B cell (primary cell): ENCODE measurements around the gene BUB1. TPM values are rescaled to one million over a fixed set of nuclear protein-coding genes. Genes with fewer than 3 reads are reported as not detected.

ENCODE experiments used
- ATAC-seq: fragments of 200-7000 bp; cut with Tn5 transposase; one replicate; pipeline ENCODE4 v1.10.0; 2021; ENCODE audit warnings: low read depth, mild to moderate bottlenecking, moderate number of reproducible peaks, moderate library complexity
- CTCF ChIA-PET: fragments of 350-600 bp; sonication (Branson Sonifier 250); formaldehyde crosslinking; loops from one replicate; lab custom pipeline; 2021; ENCODE audit warnings: antibody characterized with exemption, inconsistent platforms; lab: Charles Lee
- POLR2A ChIA-PET: fragments of 350-600 bp; sonication (Branson Sonifier 250); formaldehyde crosslinking; loops from one replicate; lab custom pipeline; 2021; ENCODE audit warnings: antibody characterized with exemption; lab: Charles Lee
- DNase-seq: peaks from one replicate; pipeline ENCODE4 v3.0.0; 2013
- H2AFZ ChIP-seq: 2 replicates; pipeline ENCODE4 v1.6.1; 2012; ENCODE audit warnings: mild to moderate bottlenecking, low read depth, low read length; ENCODE audit not compliant: insufficient read depth, poor library complexity, severe bottlenecking
- H3K27ac ChIP-seq, 2 donors: 1 replicate in 1 of 2; 2 replicates in 1 of 2; pipeline ENCODE4 v1.5.1; 2012 to 2013; ENCODE audit warnings: low read length in 2 of 2, mild to moderate bottlenecking in 2 of 2, moderate library complexity in 1 of 2
- H3K27me3 ChIP-seq, 4 experiments: fragments of 200-600 bp in 1 of 4; sonication (generic) in 1 of 4; replicated peaks in 1 of 4; 1 replicate in 2 of 4; 2 replicates in 2 of 4; pipeline versions ENCODE4 v1.6.1 to v1.7.0; 2013 to 2016; ENCODE audit warnings: low read length in 3 of 4, mild to moderate bottlenecking in 2 of 4, mixed read lengths in 1 of 4, moderate library complexity in 1 of 4; ENCODE audit not compliant: insufficient read depth in 4 of 4, control insufficient read depth in 3 of 4; ENCODE audit errors: control extremely low read depth in 1 of 4
- H3K36me3 ChIP-seq, 2 experiments: replicated peaks in 1 of 2; 1 replicate in 1 of 2; 2 replicates in 1 of 2; pipeline versions ENCODE4 v1.6.1 to v1.7.1; 2013; ENCODE audit warnings: low read length in 1 of 2; ENCODE audit not compliant: insufficient read depth in 2 of 2, control insufficient read depth in 1 of 2; ENCODE audit errors: control extremely low read depth in 1 of 2, extremely low read depth in 1 of 2
- H3K4me1 ChIP-seq, 2 donors: fragments of 200-600 bp in 1 of 2; sonication (generic) in 1 of 2; 1 replicate in 1 of 2; 2 replicates in 1 of 2; pipeline versions ENCODE4 v1.5.1 to v1.6.1; 2013 to 2017; ENCODE audit warnings: low read length in 2 of 2; ENCODE audit not compliant: control insufficient read depth in 2 of 2, insufficient read depth in 2 of 2
- H3K4me2 ChIP-seq: replicated peaks from 2 replicates; pipeline ENCODE3; 2012; ENCODE audit warnings: mild to moderate bottlenecking, low read depth, low read length; ENCODE audit not compliant: poor library complexity, severe bottlenecking
- H3K4me3 ChIP-seq, 5 experiments: fragments of 200-600 bp in 1 of 5; sonication (generic) in 1 of 5; 1 replicate in 3 of 5; 2 replicates in 2 of 5; pipeline versions ENCODE4 v1.5.1 to v1.7.0; 2011 to 2016; ENCODE audit warnings: low read length in 4 of 5, mild to moderate bottlenecking in 4 of 5, low read depth in 2 of 5, control low read depth in 1 of 5, moderate library complexity in 1 of 5; ENCODE audit not compliant: insufficient read depth in 1 of 5; ENCODE audit errors: control extremely low read depth in 1 of 5, extremely low read depth in 1 of 5
- H3K79me2 ChIP-seq: fragments of 200-600 bp; sonication (generic); one replicate; pipeline ENCODE4 v1.6.0; 2016; ENCODE audit warnings: low read length; ENCODE audit not compliant: control insufficient read depth, insufficient read depth
- H3K9ac ChIP-seq: fragments of 200-600 bp; sonication (generic); 2 replicates; pipeline ENCODE4 v1.6.1; 2017; ENCODE audit warnings: mild to moderate bottlenecking, low read length, moderate library complexity
- H3K9me3 ChIP-seq, 3 donors: one replicate each; pipeline versions ENCODE4 v1.6.1 to v1.7.1; 2013; ENCODE audit warnings: low read length in 2 of 3; ENCODE audit not compliant: control insufficient read depth in 2 of 3, insufficient read depth in 1 of 3; ENCODE audit errors: control extremely low read depth in 1 of 3
- H4K20me1 ChIP-seq: 2 replicates; pipeline ENCODE4 v1.6.0; 2012; ENCODE audit warnings: mild to moderate bottlenecking, low read length; ENCODE audit not compliant: insufficient read depth, control insufficient read depth, poor library complexity, severe bottlenecking
- H3K27ac Mint-ChIP-seq: one replicate; pipeline ENCODE4 v1.8.0; 2021; ENCODE audit warnings: mixed read lengths
- H3K27me3 Mint-ChIP-seq: one replicate; pipeline ENCODE4 v1.8.0; 2021; ENCODE audit warnings: mixed read lengths
- H3K4me1 Mint-ChIP-seq: one replicate; pipeline ENCODE4 v1.8.0; 2021; ENCODE audit warnings: mixed read lengths
- H3K4me3 Mint-ChIP-seq: one replicate; pipeline ENCODE4 v1.8.0; 2021; ENCODE audit warnings: mixed read lengths
- H3K9me3 Mint-ChIP-seq: one replicate; pipeline ENCODE4 v1.8.0; 2022; ENCODE audit warnings: mixed read lengths; ENCODE audit not compliant: insufficient read depth
- CTCF ChIP-seq: fragments of 200-600 bp; IDR thresholded peaks from one replicate; pipeline ENCODE4 v1.8.0; 2022; ENCODE audit warnings: antibody characterized with exemption, mild to moderate bottlenecking
- EZH2 ChIP-seq: IDR thresholded peaks from 2 replicates; pipeline ENCODE4 v1.6.1; 2012; ENCODE audit warnings: borderline replicate concordance, low read depth, mild to moderate bottlenecking, moderate library complexity, low read length; ENCODE audit not compliant: insufficient read depth, poor library complexity, severe bottlenecking
- WGBS: methylation state at CpG from one replicate; pipeline ENCODE4 v1.1.5; 2013; ENCODE audit warnings: missing lambda C conversion rate; ENCODE audit not compliant: insufficient coverage; 5-methylcytosine and 5-hydroxymethylcytosine counted together
- intact Hi-C: fragments of 100-400 bp; cut with micrococcal nuclease; formaldehyde crosslinking; loops from one replicate; pipeline ENCODE4 v1.10.0; 2022
- polyA plus RNA-seq: library from polyadenylated mRNA; depleted of rRNA; stranded (reverse); fragments of >200 nt; gene quantifications from 2 replicates; pipeline ENCODE4 v1.2.3, GENCODE V29; 2012
- total RNA-seq, 2 donors: library from RNA; stranded (reverse); fragments of 120-200 nt in 1 of 2; gene quantifications; 1 replicate in 1 of 2; 2 replicates in 1 of 2; pipeline versions ENCODE4 v1.2.3 to v1.2.4, GENCODE V29; 2013 to 2022

BUB1 gene
- total and polyA plus RNA-seq, 2 donors (not counting 1 experiment from before 2014, with no cell fraction given): 0.85 to 2.0 TPM

GRCh38 chr2:110691612-110692258 lies 13.9 kb upstream of the BUB1 start:
- ChIA-PET POLR2A (no interaction called here), CTCF (interaction anchor here (0.6 to 0.7 kb wide), 2 partner anchors 17 to 425 kb away, joined by 3 to 6 read pairs; no protein-coding TSS in a partner anchor)
- intact Hi-C loops: no loop called here
- peaks cover 0 to 6% (median 0%) of the 10 kb centered on the region in 4 experiments for H3K27me3 ChIP-seq
- H3K9ac ChIP-seq: no peak overlapping the region
- Mint-ChIP-seq H3K27ac (no peak overlapping the region), H3K4me3 (no peak overlapping the region), H3K27me3 (peaks cover 20% of the 10 kb centered on the region), H3K9me3 (peaks cover 2% of the 10 kb centered on the region), H3K4me1 (peaks cover 6% of the 10 kb centered on the region)
- no peak for TF ChIP-seq CTCF
- no peak for TF ChIP-seq EZH2
- no peaks in the 10 kb centered on the region for H3K79me2 ChIP-seq
- H3K36me3 ChIP-seq: no peaks in the 10 kb centered on the region
- DNase-seq (no peak), ATAC-seq (no peak)
- H3K4me1 ChIP-seq: no peaks in the 10 kb centered on the region
- WGBS: 94% methylated on average over 8 of the region's 11 CpGs
- H4K20me1 ChIP-seq: no peaks in the 10 kb centered on the region
- no peak overlapping the region for H3K27ac ChIP-seq
- peaks cover 2 to 10% (median 7%) of the 10 kb centered on the region in 3 donors for H3K9me3 ChIP-seq
- no peak overlapping the region for H3K4me3 ChIP-seq
- H2AFZ ChIP-seq: no peak overlapping the region
- H3K4me2 ChIP-seq: no peak overlapping the region
